ENCODE results near the gene TAS1R3.

Gene TAS1R3

GRCh38 chr1:1291023-1291528, 40.0 kb upstream of the TAS1R3 start:
- no peak for TF ChIP-seq CTCF (IDR thresholded peaks at IDR 0.05; ENCODE audit: insufficient read depth, low read length, missing control alignments)
- POLR2A ChIA-PET = interaction anchor here (0.8 to 1.9 kb wide), 2 partner anchors 14 to 66 kb away, joined by 3 to 4 read pairs; no protein-coding TSS in a partner anchor
- DNase-seq (ENCODE audit: low read depth, low spot score) = no peak
- no peak overlapping the region for H3K4me3 ChIP-seq (ENCODE audit: low read depth, low read length)
- CTCF ChIA-PET = interaction anchor here (0.9 to 3.2 kb wide), 14 partner anchors 9 to 308 kb away, joined by 3 to 60 read pairs (median 6); partner anchors contain the start of gene PERM1

- TF ChIP-seq CTCF (IDR thresholded peaks at IDR 0.05; ENCODE audit: insufficient read depth, low read length, missing control alignments) = peak; percentile 62
- no peak overlapping the region for H3K4me3 ChIP-seq (ENCODE audit: low read depth, low read length)
- no peak for DNase-seq (ENCODE audit: low read depth, low spot score)
- CTCF ChIA-PET = interaction anchor here (0.9 to 3.2 kb wide), 11 partner anchors 10 to 309 kb away, joined by 3 to 60 read pairs (median 6); partner anchors contain the start of gene PERM1
- POLR2A ChIA-PET = interaction anchor here (1.9 kb wide), 1 partner anchor 14 kb away, joined by 4 read pairs; no protein-coding TSS in a partner anchor
These were observed 39.3 kb upstream of the TAS1R3 start for GRCh38 chr1:1291548-1292441.

GRCh38 chr1:1292442-1292779, 38.7 kb upstream of the TAS1R3 start:
- ChIA-PET POLR2A (no interaction called here), CTCF (interaction anchor here (1.1 to 3.2 kb wide), 9 partner anchors 11 to 310 kb away, joined by 3 to 60 read pairs (median 6); partner anchors contain the start of gene PERM1)
- no peak overlapping the region for H3K4me3 ChIP-seq (ENCODE audit: low read depth, low read length)
- DNase-seq (ENCODE audit: low read depth, low spot score) = no peak
- TF ChIP-seq CTCF (IDR thresholded peaks at IDR 0.05; ENCODE audit: insufficient read depth, low read length, missing control alignments) = no peak

- TF ChIP-seq CTCF (IDR thresholded peaks at IDR 0.05; ENCODE audit: insufficient read depth, low read length, missing control alignments) = no peak
- POLR2A ChIA-PET = no interaction called here
- CTCF ChIA-PET = interaction anchor here (1.5 to 3.2 kb wide), 2 partner anchors 169 to 175 kb away, joined by 3 to 17 read pairs; no protein-coding TSS in a partner anchor
- no peak overlapping the region for H3K4me3 ChIP-seq (ENCODE audit: low read depth, low read length)
- no peak for DNase-seq (ENCODE audit: low read depth, low spot score)
These were observed 38.2 kb upstream of the TAS1R3 start for GRCh38 chr1:1292851-1293250.

GRCh38 chr1:1293263-1294249, 37.5 kb upstream of the TAS1R3 start:
- H3K4me3 ChIP-seq (ENCODE audit: low read depth, low read length) = no peak overlapping the region
- no peak for TF ChIP-seq CTCF (IDR thresholded peaks at IDR 0.05; ENCODE audit: insufficient read depth, low read length, missing control alignments)
- DNase-seq (ENCODE audit: low read depth, low spot score) = no peak
- ChIA-PET CTCF (no interaction called here), POLR2A (no interaction called here)

All from AG04449 (cell line).